ENCODE measurements around the gene INSIG1.

Gene INSIG1

GRCh38 chr7:155342313-155342712 is 44.6 kb downstream of the INSIG1 start:
- CTCF ChIA-PET, result interaction anchor here (0.7 to 4.8 kb wide), 5 partner anchors 9 to 429 kb away, joined by 4 to 122 read pairs (median 5); no protein-coding TSS in a partner anchor

DNA sequence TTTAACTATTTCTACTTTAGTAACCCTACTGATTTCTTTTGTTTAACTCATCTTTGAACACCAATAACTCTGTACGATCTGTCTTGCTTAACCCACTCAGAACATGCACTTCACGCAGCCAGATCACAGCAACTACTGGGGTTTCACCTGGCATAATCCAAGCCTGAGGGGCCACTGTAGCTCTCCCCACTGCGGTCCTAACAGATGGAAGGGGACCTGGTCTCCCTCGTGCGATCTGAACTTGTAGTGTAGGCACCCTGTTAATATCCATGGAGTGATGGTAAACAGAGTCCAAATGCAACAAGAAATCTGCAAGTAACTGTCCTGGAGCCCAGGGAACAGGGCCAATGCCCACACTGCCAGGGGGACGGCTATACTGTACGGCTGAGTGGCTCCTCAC is 45.5 kb downstream of the INSIG1 start:
- ChIA-PET POLR2A (no interaction called here), CTCF (interaction anchor here (0.7 to 4.8 kb wide), 5 partner anchors 10 to 430 kb away, joined by 4 to 122 read pairs (median 5); no protein-coding TSS in a partner anchor)
- no peak overlapping the region for H3K4me3 ChIP-seq (ENCODE audit: low read depth, low read length)
- no peak for DNase-seq (ENCODE audit: low read depth, low spot score)
- TF ChIP-seq CTCF (IDR thresholded peaks at IDR 0.05; ENCODE audit: insufficient read depth, low read length, missing control alignments), result no peak

More at GRCh38 chr7:155342313-155342712, 44.6 kb downstream of the INSIG1 start:
- POLR2A ChIA-PET, result no interaction called here
- no peak overlapping the region for H3K4me3 ChIP-seq (ENCODE audit: low read depth, low read length)
- TF ChIP-seq CTCF (IDR thresholded peaks at IDR 0.05; ENCODE audit: insufficient read depth, low read length, missing control alignments), result no peak
- DNase-seq (ENCODE audit: low read depth, low spot score), result no peak

GRCh38 chr7:155343661-155344121 is 46.0 kb downstream of the INSIG1 start:
- no peak overlapping the region for H3K4me3 ChIP-seq (ENCODE audit: low read depth, low read length)
- CTCF ChIA-PET, result interaction anchor here (1.4 to 4.8 kb wide), 7 partner anchors 18 to 420 kb away, joined by 7 to 122 read pairs (median 15); no protein-coding TSS in a partner anchor

DNA sequence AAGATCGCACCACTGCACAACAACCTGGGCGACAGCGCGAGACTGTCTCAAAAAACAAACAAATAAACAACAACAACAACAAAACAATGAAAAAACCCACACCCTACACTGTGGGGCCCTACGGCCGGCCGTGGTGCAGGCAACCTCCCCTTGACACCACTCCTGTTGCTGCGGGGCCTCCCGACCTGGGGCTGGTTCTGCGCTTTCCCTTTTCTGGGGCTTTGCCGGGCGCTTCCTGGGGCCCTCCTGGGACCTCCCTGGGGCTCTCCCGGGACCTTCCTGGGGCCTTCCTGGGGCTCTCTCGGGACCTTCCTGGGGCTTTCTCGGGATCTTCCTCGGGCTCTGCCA is 46.6 kb downstream of the INSIG1 start:
- no peak overlapping the region for H3K4me3 ChIP-seq (ENCODE audit: low read depth, low read length)
- CTCF ChIA-PET, result interaction anchor here (0.5 to 4.8 kb wide), 54 partner anchors 11 to 433 kb away, joined by 3 to 122 read pairs (median 6); no protein-coding TSS in a partner anchor
- no peak for DNase-seq (ENCODE audit: low read depth, low spot score)
- TF ChIP-seq CTCF (IDR thresholded peaks at IDR 0.05; ENCODE audit: insufficient read depth, low read length, missing control alignments), result no peak
- POLR2A ChIA-PET, result no interaction called here

More at GRCh38 chr7:155343661-155344121, 46.0 kb downstream of the INSIG1 start:
- TF ChIP-seq CTCF (IDR thresholded peaks at IDR 0.05; ENCODE audit: insufficient read depth, low read length, missing control alignments), result no peak
- DNase-seq (ENCODE audit: low read depth, low spot score), result no peak
- POLR2A ChIA-PET, result no interaction called here

DNA sequence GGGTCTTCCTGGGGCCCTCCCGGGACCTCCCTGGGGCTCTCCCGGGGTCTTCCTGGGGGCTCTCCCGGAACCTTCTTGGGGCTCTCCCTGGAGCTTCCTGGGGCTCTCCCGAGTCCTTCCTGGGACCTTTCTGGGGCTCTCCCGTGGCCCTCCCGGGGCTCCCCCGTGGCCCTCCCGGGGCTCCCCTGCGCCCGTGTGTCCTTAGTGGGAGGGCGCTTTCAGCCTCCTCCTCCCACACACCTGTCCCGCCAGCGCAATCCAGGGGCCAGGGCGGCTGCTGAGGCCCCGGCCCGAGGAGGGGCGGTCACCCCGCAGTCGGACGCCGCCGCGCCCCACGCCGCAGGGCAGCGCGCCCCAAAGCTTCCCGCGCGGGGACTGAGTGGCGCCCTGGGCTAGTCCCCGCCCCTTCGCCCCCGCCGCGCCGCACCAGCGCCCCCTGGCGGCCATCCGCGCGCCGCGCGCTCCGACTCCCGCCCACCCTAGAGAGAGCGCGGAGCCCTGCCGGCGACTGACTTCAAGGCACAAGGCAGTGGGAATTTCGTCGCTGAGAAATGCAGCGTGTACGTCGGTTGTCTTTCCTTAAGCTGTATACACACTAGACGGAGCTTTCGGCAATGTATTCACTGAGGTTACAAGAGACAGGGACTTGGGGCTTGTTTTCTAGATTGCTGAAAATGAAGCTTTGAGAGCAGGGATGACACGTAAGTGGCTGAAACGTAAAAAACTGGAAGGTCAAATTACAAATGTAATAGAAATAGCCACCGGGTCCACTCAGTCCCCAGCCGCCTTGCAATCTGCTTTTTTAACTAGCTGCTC is 47.1 kb downstream of the INSIG1 start:
- peak overlapping the region; percentile 44 for H3K4me3 ChIP-seq (ENCODE audit: low read depth, low read length)
- no peak for DNase-seq (ENCODE audit: low read depth, low spot score)
- POLR2A ChIA-PET, result no interaction called here
- CTCF ChIA-PET, result interaction anchor here (0.5 to 4.8 kb wide), 79 partner anchors 8 to 443 kb away, joined by 3 to 122 read pairs (median 4); no protein-coding TSS in a partner anchor
- peak; percentile 73 for TF ChIP-seq CTCF (IDR thresholded peaks at IDR 0.05; ENCODE audit: insufficient read depth, low read length, missing control alignments)

DNA sequence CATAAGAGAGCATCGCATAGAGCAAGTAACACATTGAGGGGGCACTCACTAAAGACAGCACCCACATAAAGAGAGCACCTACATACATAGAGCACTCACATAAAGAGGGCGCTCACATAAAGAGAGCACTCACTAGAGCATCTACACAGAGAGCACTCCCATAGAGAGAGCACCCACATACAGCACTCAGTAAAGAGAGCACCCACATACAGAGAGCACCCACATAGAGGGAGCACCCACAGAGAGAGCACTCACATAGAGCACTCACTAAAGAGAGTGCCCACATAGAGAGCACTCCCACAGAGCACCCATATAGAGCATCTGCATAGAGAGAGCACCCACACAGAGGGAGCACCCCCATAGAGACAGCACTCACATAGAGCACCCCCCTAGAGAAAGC is 47.8 kb downstream of the INSIG1 start:
- no peak for TF ChIP-seq CTCF (IDR thresholded peaks at IDR 0.05; ENCODE audit: insufficient read depth, low read length, missing control alignments)
- DNase-seq (ENCODE audit: low read depth, low spot score), result no peak
- ChIA-PET POLR2A (no interaction called here), CTCF (interaction anchor here (0.6 to 4.8 kb wide), 72 partner anchors 9 to 443 kb away, joined by 3 to 122 read pairs (median 4); no protein-coding TSS in a partner anchor)
- H3K4me3 ChIP-seq (ENCODE audit: low read depth, low read length), result no peak overlapping the region

All from AG04449 (cell line).